GM19452 (cell line): Measurements from ENCODE around the gene TBL1XR1.
"Not testable (repeated sequence)": the region's sequence is repeated elsewhere in the genome, so short reads cannot be mapped to it uniquely, and the experiment has no call there.

Experiments
- ATAC-seq: cut with Tn5 transposase; IDR thresholded peaks from one replicate; pipeline ENCODE4 v1.9.1; 2021; ENCODE audit not compliant: unreplicated experiment

The TBL1XR1 gene

DNA sequence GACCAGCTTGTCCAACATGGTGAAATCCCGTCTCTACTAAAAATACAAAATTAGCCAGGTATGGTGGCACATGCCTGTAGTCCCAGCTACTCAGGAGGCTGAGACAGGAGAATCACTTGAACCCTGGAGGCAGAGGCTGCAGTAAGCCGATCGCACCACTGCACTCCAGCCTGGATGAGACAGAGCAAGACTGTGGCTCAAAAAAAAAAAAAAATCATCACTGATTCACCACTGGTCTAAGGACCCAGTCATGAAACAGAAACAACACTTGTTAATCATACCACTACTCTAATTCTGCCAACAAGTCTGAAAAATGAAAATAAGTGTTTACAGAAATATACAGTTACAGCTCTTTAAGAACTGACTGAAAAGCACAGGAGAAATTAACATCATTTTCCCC, 12.7 kb downstream of the TBL1XR1 start:
- peak; percentile 91 for ATAC-seq

DNA sequence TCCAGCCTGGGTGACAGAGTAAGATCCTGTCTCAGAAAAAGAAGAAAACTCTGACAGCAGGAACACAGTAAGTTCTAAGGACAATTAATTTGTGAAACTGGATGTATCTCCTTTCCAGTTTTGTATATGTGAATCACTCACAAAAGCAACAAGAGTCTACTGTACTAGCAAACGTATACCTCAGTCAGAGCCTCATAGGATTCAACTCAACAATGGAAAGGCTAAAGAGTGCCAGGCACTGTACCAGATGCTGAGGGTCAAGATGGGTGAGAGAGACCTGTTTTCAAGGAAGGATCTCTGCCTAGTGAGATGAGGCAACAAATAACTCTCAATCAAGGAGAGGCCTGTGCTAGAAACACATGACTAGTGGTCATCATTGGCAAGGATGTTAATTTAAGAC, 14.9 kb downstream of the TBL1XR1 start:
- ATAC-seq: no peak

DNA sequence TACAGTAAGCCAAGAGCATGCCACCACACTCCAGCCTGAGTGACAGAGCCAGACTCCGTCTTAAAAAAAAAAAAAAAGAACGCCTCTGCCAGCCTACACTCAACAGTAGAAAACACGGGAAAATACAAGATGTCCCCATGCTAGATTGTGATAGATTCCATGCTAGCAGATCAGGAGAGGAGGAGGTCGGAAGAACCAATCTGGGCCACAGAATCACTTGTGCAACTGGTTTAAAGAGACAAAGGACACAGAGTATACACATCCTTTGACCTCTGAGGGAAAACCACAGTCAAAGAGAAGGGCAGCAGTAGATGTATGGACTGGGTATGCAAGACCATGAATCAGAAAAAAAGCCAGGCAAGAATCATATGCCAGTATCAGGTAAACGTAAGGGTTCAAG, 15.9 kb downstream of the TBL1XR1 start:
- no peak for ATAC-seq

DNA sequence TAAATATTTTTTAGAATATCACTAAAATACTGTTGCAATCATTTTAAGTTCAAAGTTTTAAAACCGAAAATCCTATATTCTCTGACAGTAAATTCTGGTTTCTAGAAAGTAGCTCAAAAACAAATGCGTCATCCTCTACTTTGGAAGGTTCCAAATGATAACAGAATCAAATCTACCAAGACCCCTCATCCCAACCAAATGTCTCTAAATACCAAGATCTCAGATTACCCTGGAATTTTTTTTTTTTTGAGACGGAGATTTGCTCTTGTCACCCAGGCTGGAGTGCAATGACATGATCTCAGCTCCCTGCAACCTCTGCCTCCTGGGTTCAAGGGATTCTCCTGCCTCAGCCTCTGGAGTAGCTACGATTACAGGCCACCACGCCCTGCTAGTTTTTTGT, 16.8 kb downstream of the TBL1XR1 start:
- ATAC-seq: no peak

DNA sequence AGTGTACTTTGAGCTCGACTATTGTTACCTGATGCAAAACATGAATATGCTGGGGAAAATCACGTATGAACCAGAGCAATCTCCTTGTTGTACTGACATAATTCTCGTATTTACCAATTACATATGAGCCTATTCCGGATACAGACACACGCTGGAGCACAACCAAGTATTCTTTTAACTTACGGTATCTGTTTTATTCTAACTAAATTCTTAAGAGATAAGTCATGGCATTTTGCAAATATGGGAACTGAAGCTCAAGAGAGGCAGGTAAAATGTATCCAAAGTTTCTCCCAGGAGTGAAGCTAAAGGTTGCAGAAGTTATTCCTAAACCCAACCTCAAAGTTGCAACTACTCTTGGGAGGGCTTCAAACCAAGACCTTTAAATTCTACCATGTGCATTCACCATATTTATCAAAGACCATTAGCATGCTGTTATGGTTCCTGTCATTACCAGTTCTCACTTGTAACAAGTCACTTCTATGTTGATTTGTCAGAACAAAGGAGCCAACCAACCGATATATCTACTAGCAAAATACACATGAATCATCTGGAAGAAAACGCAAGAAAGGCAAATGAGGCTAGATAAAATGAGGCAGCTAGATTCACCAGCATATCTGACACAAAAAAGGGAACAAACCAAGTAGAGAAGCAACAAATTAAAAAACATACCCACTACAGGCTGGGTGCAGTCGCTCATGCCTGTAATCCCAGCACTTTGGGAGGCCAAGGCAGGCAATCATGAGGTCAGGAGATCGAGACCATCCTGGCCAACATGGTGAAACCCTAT, 17.8 kb downstream of the TBL1XR1 start:
- no peak for ATAC-seq

DNA sequence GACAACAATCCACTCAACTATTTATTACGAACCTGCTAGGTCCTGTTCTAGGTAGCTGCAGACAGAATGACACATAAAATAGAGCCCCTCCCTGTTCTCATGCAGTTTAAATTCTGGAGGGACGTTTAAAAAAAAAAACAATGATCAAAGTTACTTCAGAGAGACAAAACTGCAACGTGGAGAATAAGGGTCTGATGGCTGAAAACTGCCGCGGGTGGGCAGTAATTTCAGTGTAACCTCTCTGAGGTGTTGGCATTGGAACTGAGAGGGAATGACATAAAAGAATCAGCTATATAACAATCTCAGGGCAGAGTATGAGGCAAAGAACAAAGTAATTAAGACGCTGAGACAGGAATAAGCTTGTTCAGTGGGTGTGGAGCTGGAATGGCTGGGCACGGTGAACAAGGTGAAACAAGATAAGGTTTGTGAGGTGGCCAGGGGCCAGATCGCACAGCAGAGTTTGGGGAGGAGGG, 19.5 kb downstream of the TBL1XR1 start:
- ATAC-seq: no peak

DNA sequence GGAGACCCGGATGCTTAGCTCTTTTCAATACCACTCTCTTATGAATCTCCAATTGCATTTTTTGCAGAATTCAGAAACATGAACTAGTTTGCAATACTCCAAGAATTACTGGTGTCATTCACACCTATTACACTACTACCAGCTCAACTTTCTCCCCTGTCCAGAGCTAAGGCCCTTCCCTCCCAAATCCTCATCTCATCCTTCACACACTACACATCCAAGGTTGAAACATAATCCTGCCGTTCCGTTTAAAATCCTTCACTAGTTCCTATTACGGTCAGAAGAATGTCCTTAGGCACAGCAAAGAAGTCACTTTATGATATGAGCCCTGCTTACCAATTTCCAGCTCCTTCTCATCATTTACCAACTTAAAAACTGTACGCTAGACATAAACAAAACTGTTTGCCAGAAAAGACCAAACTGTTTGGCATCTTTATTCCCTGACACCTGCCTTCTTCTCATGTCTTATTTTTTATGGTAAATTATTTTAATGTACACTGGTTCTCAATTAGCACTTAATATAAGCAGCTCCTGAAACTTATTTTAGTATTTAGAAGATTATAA, 22.6 kb downstream of the TBL1XR1 start:
- no peak for ATAC-seq

DNA sequence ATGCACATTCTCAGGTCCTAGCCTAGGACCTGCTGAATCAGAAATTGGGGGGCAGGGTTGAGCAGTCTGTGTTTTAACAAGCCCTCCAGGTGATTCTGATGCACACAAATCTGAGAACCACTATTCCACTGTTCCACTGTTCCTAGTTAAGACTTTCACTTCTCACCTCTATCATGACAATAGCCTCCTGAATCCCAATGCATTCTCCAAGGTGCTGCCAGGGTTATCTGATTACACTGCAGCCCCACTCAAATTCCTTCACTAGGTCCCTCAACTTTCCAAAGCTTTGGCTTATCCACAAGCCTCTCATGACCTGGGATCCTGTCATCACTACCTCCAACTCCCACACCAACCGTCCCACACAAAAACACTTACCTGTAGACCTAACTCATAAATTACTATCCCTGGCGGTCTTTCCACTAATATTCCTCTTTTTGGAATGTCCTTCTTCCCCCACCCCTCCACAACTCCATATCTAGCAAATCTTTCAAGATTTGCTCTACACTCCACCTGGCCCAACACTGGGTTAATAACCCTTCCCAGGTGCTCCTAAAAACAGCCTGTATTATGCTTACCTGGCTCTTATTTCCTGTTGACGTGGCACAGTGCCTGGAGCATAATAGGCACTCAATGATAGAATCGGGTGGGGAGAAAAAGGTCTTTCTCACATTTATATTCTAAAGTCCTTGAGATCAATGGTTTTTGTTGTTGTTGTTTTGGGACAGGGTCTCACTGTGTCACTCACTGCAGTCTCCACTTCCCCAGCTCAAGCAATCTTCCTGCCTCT, 27.2 kb downstream of the TBL1XR1 start:
- ATAC-seq: no peak

DNA sequence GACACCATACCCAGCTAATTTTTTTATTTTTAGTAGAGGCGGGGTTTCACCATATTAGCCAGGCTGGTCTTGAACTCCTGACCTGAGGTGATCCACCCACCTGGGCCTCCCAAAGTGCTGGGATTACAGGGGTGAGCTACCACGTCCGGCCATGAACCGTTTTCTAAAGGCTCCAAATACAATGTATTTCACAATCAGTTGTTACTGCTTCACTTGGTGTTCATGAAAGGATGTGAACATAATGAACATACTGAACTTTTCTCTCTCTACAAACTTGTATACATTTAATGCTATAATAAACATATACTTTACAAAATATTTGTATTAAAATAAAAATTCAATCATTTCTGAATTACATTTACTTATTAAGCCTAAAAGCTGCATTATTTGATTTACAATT, 28.9 kb downstream of the TBL1XR1 start:
- ATAC-seq: no peak

DNA sequence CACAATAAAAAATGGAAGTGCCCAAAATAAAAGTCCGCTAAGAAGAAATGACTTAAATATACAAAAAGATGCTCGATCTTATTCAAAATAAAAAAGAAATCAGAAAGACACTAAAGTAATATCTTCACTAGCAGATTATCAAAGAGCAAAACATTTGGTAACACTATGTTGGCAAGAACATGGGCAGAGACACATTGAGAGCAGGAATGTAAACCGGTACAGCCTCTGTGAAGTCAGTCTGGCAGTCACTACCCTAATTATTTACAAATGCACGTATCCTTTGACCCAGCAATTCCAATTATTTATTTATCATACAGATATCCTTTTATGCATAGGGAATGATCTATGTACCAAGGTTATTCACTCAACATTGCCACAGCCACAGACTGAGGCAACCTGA, 34.5 kb downstream of the TBL1XR1 start:
- ATAC-seq: no peak

DNA sequence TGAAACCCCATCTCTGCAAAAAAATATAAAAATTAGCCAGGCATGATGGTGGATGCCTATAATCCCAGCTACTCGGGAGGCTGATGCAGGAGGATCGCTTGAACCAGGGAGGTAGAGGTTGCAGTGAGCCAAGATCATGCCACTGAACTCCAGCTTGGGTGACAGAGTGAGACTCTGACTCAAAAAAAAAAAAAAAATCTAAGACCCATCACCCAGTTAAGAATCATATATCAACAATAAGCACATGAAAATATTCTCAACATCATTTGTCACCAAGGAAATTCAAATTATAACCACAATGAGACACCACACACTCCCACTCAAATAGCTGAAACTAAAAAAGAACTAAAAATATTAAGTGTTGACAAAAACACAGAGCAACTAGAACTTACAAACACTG, 35.7 kb downstream of the TBL1XR1 start:
- not testable (repeated sequence) for ATAC-seq

DNA sequence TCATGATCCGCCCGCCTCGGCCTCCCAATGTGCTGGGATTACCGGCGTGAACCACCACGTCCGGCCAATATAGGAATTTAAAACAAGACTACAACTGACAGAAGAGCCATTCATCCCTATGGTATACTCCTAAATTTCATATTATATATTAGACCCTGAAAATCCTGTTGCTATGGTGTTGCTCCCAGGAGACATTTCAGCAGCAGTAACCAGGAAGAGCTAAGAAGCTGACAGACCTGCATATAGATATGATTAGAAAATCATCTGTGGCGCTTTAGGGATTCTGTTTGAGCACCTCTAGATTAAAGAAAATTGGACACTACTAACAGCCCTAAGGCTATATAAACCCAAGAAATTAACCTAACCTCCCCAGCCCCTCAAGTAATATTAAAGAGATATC, 38.8 kb downstream of the TBL1XR1 start:
- no peak for ATAC-seq

DNA sequence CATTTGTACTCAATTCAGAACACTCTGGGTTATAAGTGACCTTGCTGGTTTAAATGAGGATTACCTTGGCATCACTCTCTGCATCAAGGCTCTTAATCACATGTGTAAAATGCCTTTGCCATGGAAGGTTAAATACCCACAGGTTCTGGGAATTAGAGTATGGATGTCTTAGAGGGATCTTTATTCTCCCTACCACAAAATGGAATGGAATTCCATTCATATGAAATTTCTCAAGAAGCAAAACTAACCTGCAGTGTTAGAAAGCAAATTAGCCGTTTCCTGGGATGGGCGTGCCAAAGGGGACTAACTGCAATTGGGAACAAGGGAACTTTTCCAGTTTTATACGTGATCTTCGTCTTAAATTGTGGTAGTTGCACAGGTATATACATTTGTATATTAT, 39.8 kb downstream of the TBL1XR1 start:
- ATAC-seq: no peak

DNA sequence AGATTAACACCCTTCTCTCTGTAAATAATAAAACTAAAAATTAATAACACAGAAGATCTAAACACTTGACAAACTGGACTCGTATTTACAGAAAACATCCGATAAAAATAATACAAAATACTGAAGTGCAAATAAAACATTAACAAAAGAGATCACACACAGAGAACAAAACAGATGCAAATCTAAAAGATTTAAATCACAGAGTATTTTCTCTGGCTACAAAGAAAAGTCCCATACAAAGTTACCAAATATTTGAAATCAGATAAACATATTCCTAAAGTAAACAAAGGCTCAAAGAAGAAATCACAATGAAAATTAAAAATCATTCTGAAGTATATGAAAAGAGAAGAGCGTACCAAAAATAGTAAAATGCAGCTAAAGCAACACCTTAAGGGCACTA, 42.5 kb downstream of the TBL1XR1 start:
- ATAC-seq: no peak

DNA sequence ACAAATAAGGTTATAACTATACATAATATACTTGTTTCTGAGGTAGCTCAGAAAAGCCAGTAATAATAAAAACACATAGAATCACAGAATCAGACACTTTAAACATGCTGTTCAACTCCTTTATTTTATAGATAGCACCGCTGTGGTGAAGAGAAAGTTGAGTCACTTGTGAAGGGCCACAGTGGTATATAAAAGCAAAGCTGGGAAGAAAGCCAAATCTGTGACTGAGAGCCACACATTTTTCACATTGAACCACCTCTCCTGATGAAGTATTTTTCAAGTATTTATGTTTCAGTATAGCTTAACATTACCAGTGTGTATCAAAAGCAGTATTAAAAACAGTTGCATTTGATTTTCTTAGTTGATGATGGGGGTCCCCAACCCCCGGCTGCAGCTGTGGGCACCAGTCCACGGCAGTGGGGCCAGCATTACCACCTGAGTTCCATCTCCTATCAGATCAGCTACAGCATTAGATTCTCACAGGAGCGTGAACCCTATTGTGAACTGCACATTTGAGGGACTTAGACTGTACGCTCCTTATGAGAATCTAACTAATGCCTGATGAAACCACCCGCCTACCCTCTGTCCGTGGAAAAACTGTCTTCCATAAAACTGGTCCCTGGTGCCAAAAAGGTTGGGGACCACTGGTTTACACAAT, 46.2 kb downstream of the TBL1XR1 start:
- peak; percentile 72 for ATAC-seq

DNA sequence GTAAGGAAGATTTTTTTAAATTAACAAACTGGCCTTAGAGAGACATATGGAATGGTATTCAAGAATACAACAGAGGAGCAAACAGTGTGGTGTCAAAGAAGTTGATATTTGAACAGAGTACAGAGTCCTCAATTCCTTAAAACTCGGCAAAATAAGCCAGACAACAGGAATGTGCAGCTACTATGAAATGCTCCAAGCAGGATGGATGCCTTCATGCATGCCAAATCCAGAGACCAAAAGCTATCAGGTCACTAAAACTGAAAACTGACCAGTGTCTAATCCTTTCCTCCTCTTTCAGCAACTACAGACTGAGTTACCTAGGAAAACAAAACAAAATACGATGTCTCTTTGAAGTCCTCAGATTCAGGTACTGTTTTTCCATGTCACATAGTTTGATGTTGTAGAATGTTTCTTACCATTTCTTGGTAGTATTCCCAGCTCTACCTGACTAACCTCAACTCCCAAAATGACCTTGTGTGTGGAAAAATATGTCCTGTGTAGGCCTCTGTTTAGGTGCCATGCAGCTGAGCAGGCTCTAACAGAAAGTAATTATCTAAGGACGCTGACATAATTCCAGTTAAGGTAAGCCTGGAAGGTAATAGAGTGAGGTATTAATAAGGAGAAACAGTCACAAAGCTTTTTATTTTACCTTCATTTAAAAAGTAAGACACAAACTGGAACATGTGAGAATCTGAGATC, 46.9 kb downstream of the TBL1XR1 start:
- peak; percentile 17 for ATAC-seq

DNA sequence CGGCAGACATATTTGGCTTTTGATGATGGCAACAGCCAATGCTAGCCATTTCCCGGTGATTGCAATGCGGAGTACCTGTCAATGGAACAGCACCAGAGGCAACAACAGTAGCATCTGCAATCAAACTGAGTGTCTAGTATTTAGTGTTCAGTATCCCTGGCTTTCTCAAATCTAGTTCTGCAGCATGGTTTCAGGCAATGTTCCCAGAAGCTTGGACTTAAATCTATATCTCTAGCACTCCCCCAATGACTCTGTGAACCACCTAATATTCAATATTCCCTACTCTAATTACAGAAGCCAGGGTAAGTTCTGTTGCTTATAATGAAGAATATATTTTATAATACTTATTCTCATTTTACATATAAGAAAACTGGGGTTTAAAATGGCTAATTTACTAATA, 48.2 kb downstream of the TBL1XR1 start:
- no peak for ATAC-seq

DNA sequence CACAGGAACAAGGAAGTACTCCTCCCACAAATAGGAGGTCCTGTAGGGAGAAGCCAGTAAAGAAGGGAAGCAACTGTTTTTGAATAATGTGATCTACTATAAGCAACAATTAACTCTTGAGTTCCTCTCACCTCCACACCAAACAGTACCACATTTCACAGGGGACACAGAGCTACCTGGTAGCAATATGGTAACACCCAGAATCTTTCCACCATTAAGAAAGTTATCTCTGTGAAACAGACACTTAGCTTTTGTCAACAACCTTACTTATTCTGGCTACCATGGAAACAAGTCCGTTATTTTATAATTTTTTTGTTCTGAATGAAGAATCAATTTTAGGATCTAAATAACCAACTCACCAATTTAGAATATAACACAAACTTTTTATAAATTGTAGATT, 49.5 kb downstream of the TBL1XR1 start:
- ATAC-seq: no peak

DNA sequence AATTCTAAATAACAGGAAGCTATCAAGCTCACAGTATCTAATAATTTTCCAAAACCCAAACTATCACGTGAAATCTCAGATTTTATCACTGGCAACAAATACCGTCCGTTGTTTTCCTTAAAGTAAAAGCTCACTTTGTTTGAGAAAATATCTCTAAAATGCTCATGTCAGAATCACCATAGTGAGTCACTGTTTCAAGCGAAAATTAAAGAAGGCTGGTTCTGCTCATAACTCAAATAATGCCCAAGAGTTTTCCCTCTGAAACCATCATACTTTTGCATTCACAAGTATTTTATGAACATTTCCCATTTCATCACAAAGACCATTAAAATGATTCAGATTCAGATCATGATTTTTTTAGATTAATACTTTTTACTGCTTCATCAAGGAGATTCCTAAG, 50.6 kb downstream of the TBL1XR1 start:
- ATAC-seq: no peak

DNA sequence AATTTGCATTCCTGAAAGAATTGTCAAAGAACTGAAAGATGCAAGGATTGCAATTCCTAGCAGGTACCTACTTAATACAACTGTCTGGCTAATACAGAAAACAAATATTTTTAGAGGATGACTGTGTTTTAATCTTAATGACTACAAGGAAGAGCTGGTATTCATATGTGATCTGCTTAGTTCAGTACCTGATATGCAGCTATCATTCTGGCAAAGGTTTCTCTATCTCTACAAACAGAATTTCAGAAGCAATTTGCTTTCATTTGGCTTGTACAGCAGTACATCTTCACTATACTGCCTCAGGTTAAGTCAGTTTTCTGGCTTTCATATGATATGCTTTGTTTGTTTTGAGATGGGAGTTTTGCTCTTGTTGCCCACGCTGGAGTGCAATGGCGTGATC, 51.3 kb downstream of the TBL1XR1 start:
- no peak for ATAC-seq

DNA sequence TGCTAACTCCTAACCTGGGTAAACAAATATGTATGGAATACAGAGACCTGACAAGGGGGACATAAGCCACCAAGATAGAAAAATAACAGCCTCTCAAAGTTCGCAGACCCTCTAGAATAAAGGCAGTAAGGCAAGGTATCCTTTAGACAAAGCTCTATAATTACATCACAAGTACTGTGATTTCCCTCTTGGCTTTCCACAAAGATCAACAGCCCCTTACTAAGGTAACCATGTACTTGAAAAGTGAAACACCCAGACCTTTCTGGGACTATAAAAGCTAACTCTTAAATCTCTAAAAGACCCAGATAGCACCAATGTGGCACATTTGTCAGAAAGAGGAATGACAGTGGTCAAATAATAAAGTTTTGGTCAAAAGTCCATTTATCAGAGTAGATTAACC, 51.9 kb downstream of the TBL1XR1 start:
- peak; percentile 28 for ATAC-seq
